Measurements from ENCODE around the gene ICAM4.
A peak's percentile ranks its signal among the peaks of the same experiment; 100 is the strongest.

The ICAM4 gene

GRCh38 chr19:10291554-10292205 lies 4.9 kb downstream of the ICAM4 start:
- no peak for DNase-seq

GRCh38 chr19:10292206-10292788 lies 5.5 kb downstream of the ICAM4 start:
- DNase-seq, result no peak

GRCh38 chr19:10292789-10293636 lies 6.3 kb downstream of the ICAM4 start:
- DNase-seq, result no peak

GRCh38 chr19:10293637-10294367 lies 7.0 kb downstream of the ICAM4 start:
- DNase-seq, result no peak

- no peak for DNase-seq
These were observed 7.6 kb downstream of the ICAM4 start for GRCh38 chr19:10294368-10294697.

GRCh38 chr19:10295305-10295846 lies 8.6 kb downstream of the ICAM4 start:
- DNase-seq, result no peak

- DNase-seq, result no peak
These were observed 9.3 kb downstream of the ICAM4 start for GRCh38 chr19:10295847-10296591.

- DNase-seq, result no peak
These were observed 13.0 kb downstream of the ICAM4 start for GRCh38 chr19:10299545-10300458.

- no peak for DNase-seq
These were observed 18.5 kb downstream of the ICAM4 start for GRCh38 chr19:10305139-10305806.

- DNase-seq, result no peak
These were observed 19.6 kb downstream of the ICAM4 start for GRCh38 chr19:10306327-10306726.

GRCh38 chr19:10309423-10309822 lies 22.7 kb downstream of the ICAM4 start, which contains the start of gene ZGLP1:
ZGLP1 (minus strand) TSS chr19:10309815.
- no peak for DNase-seq

- peak; percentile 58 for DNase-seq
These were observed 28.8 kb downstream of the ICAM4 start, which contains the start of gene FDX2 for GRCh38 chr19:10315335-10316214. FDX2 (minus strand) TSS chr19:10316015; CDS start chr19:10315996, 19 bp downstream.

GRCh38 chr19:10316229-10317044 lies 29.7 kb downstream of the ICAM4 start:
- no peak for DNase-seq

GRCh38 chr19:10317045-10317856 lies 30.5 kb downstream of the ICAM4 start:
- no peak for DNase-seq

GRCh38 chr19:10317857-10318462 lies 31.2 kb downstream of the ICAM4 start:
- no peak for DNase-seq

- DNase-seq, result no peak
These were observed 32.3 kb downstream of the ICAM4 start for GRCh38 chr19:10318807-10319682.
